K562 (cell line): ENCODE measurements around the gene PDE11A. TPM values are rescaled to one million over a fixed set of nuclear protein-coding genes. Genes with fewer than 3 reads are reported as not detected.

Source experiments
- ARNT ChIP-seq, 2 experiments: fragments of 450-650 bp; IDR thresholded peaks; 2 replicates each; pipeline ENCODE4 v1.6.1; 2016; ENCODE audit warnings: mild to moderate bottlenecking in 1 of 2
- CBX5 ChIP-seq: IDR thresholded peaks from 2 replicates; pipeline ENCODE4 v1.6.1; 2014; ENCODE audit warnings: low read depth, borderline replicate concordance
- CCNT2 ChIP-seq: IDR thresholded peaks from 2 replicates; pipeline ENCODE4 v1.6.1; 2011; ENCODE audit warnings: borderline replicate concordance, low read depth, mild to moderate bottlenecking, moderate library complexity, mixed read lengths, low read length; ENCODE audit not compliant: insufficient read length; ENCODE audit errors: extremely low read depth
- CREM ChIP-seq: IDR thresholded peaks from 2 replicates; pipeline ENCODE4 v1.6.1; 2014; ENCODE audit warnings: antibody characterized with exemption, low read depth
- E2F3 ChIP-seq: fragments of 250-450 bp; sonication (Bioruptor Pico); IDR thresholded peaks from 2 replicates; pipeline ENCODE4 v1.4.0; 2020; ENCODE audit warnings: mild to moderate bottlenecking
- ELK3 ChIP-seq: fragments of 450-650 bp; formaldehyde crosslinking; IDR thresholded peaks from 2 replicates; pipeline ENCODE4 v1.4.0; 2020; ENCODE audit warnings: mild to moderate bottlenecking
- HDAC1 ChIP-seq, 2 experiments: fragments of 450-650 bp; IDR thresholded peaks; 2 replicates each; pipeline ENCODE4 v1.6.1; 2016 to 2017; ENCODE audit warnings: inconsistent platforms in 1 of 2, mild to moderate bottlenecking in 1 of 2, moderate library complexity in 1 of 2
- IFI16 ChIP-seq: fragments of 250-450 bp; sonication (Bioruptor Pico); IDR thresholded peaks from 2 replicates; pipeline ENCODE4 v2.1.2; 2022; ENCODE audit warnings: mild to moderate bottlenecking, inconsistent platforms
- KDM4B ChIP-seq, 2 experiments: fragments of 450-650 bp in 1 of 2; sonication (generic) in 1 of 2; IDR thresholded peaks; 2 replicates each; pipeline ENCODE4 v1.6.1; 2016 to 2017; ENCODE audit warnings: borderline replicate concordance in 2 of 2, antibody characterized with exemption in 1 of 2, low read depth in 1 of 2, mild to moderate bottlenecking in 1 of 2
- MAFF ChIP-seq: IDR thresholded peaks from 2 replicates; pipeline ENCODE4 v1.6.1; 2012; ENCODE audit warnings: low read length, improper control_type of control experiment
- MAFG ChIP-seq: fragments of 450-650 bp; conservative IDR thresholded peaks from 2 replicates; pipeline ENCODE4 v1.6.1; 2016; ENCODE audit warnings: missing genetic modification characterization, missing compliant biosample characterization
- MEIS2 ChIP-seq: fragments of 450-650 bp; IDR thresholded peaks from 2 replicates; pipeline ENCODE4 v1.6.1; 2014; ENCODE audit warnings: mild to moderate bottlenecking; ENCODE audit not compliant: partially characterized antibody
- NR2C1 ChIP-seq, 2 experiments: fragments of 450-650 bp; IDR thresholded peaks; 2 replicates each; pipeline ENCODE4 v1.6.1; 2017; ENCODE audit warnings: mild to moderate bottlenecking in 2 of 2, antibody characterized with exemption in 1 of 2, inconsistent platforms in 1 of 2, missing compliant biosample characterization in 1 of 2, missing genetic modification characterization in 1 of 2
- PYGO2 ChIP-seq: fragments of 450-650 bp; IDR thresholded peaks from 2 replicates; pipeline ENCODE4 v1.6.1; 2016; ENCODE audit warnings: mild to moderate bottlenecking, missing genetic modification characterization, moderate library complexity, missing compliant biosample characterization
- TAL1 ChIP-seq: fragments of 450-650 bp; IDR thresholded peaks from 2 replicates; pipeline ENCODE4 v1.6.1; 2016; ENCODE audit warnings: mild to moderate bottlenecking
- TRIM24 ChIP-seq, 2 experiments: fragments of 450-650 bp; IDR thresholded peaks; 2 replicates each; pipeline ENCODE4 v1.6.1; 2016
- XRCC3 ChIP-seq: fragments of 450-650 bp; IDR thresholded peaks from 2 replicates; pipeline ENCODE4 v1.6.1; 2017; ENCODE audit warnings: mild to moderate bottlenecking, moderate library complexity
- ZFPM2 ChIP-seq: fragments of 250-450 bp; sonication (Bioruptor Pico); IDR thresholded peaks from 2 replicates; pipeline ENCODE4 v1.5.1; 2022; ENCODE audit warnings: mild to moderate bottlenecking
- ZNF174 ChIP-seq: fragments of 250-450 bp; sonication (Bioruptor Pico); IDR thresholded peaks from 2 replicates; pipeline ENCODE4 v1.4.0; 2020; ENCODE audit warnings: mild to moderate bottlenecking
- ZNF24 ChIP-seq: fragments of 450-650 bp; IDR thresholded peaks from 2 replicates; pipeline ENCODE4 v1.6.1; 2016
- ZNF445 ChIP-seq: fragments of 250-450 bp; sonication (Bioruptor Pico); IDR thresholded peaks from 2 replicates; pipeline ENCODE4 v1.4.0; 2020; ENCODE audit warnings: low read depth, mild to moderate bottlenecking, moderate library complexity
- ZNF589 ChIP-seq: fragments of 200-800 bp; sonication (Bioruptor generic); IDR thresholded peaks from 2 replicates; pipeline ENCODE4 v1.6.1; 2016; ENCODE audit warnings: low read depth, missing genetic modification characterization, missing compliant biosample characterization
- ZZZ3 ChIP-seq: fragments of 450-650 bp; IDR thresholded peaks from 2 replicates; pipeline ENCODE4 v1.6.1; 2016; ENCODE audit warnings: antibody characterized with exemption, mild to moderate bottlenecking, moderate library complexity
- polyA plus RNA-seq, 8 experiments: library from polyadenylated mRNA; depleted of rRNA in 4 of 8; stranded (reverse) in 5 of 8; unstranded in 3 of 8; fragments of >200 nt; fragmentation: Nextera tagmentation in 2 of 8; fragmentation: Illumina TruSeq in 1 of 8; extraction: Ambion mirVana in 2 of 8; extraction: Trizol in 1 of 8; gene quantifications; 2 replicates each; pipeline versions ENCODE4 v1.2.1 to v1.2.3, GENCODE V29; 2011 to 2014; ENCODE audit warnings: inconsistent platforms in 1 of 8, missing spikeins in 1 of 8
- total RNA-seq, 7 experiments: library from RNA; depleted of rRNA in 6 of 7; stranded (reverse); fragments of >200 nt in 6 of 7; fragmentation: Illumina TruSeq in 2 of 7; extraction: Trizol in 2 of 7; gene quantifications; 2 replicates each; pipeline versions ENCODE4 v1.2.1 to v1.2.3, GENCODE V29; 2011 to 2021; ENCODE audit warnings: low replicate concordance in 1 of 7
- TF ChIP-seq, protein P1 (sequence below), 2 experiments: IDR thresholded peaks in 1 of 2; conservative IDR thresholded peaks in 1 of 2; 2 replicates each; pipeline ENCODE4 v1.6.1; 2016; ENCODE audit warnings: low read depth in 2 of 2, mild to moderate bottlenecking in 1 of 2, missing compliant biosample characterization in 1 of 2, missing genetic modification characterization in 1 of 2, moderate library complexity in 1 of 2

Gene PDE11A
- total and polyA plus RNA-seq, 9 of the 15 experiments (the other 6 are each of a cell fraction or from before 2014, with no cell fraction given) = 3.2 to 22.1 (median 5.7) TPM

DNA sequence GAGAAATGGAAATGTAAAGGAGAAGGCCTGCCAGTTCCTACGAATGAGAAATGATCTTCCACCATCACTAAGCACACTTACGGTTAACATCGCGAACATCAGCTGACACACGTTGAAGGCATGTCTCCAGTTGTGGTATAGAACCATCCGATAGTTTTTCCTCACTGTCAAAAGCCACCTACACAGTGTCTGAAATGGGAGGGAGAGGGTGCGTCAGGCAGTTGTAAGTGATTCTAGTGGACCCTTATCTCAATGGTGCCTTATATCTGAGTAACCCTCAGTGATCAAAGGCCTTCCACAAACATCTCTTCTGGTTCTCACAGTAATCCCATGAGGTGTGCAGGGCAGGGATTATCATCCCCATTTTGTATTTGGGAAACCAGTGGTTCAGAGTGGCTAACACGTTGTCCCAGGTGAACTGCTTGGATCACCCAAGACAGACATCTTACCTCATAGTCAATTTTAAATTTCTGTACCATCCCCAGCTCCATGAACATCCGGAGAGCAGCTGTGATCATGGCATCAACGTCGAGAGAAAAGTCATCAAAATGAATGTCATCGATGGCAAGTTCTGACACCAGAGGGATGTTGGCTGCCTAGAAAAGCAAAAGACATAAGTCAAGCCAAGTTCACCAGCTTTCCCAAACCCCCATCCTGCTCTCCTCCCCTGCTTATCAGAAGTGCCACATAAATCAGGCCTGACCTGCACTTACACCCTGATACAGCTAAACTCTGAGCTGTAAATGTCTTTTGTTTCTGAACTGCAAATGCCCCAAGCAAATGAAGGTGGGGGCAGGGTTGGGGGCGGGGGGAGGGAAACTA, 344.8 kb downstream of the PDE11A start (continued):
- TF ChIP-seq E2F3 (CRISPR knock-in tag) (peak; percentile 76; the same call in 1 of the 2 replicates), IFI16 (CRISPR knock-in tag) (peak; percentile 27; the same call in 1 of the 2 replicates), ZNF174 (CRISPR knock-in tag) (no peak), ZNF445 (CRISPR knock-in tag) (no peak), PYGO2 (0 out of 2 replicates have a peak, but pooled peaks have one; percentile 52), CCNT2 (peak; percentile 74), XRCC3 (no peak), ELK3 (no peak), ZNF589 (CRISPR knock-in tag) (peak; percentile 67), CBX5 (0 out of 2 replicates have a peak, but pooled peaks have one; percentile 56), TRIM24 (IDR thresholded peaks at IDR 0.05) (peak in 1 of 2 experiments; percentile 51; a peak in 1 of 4 replicates), MAFF (peak; percentile 15; the same call in 1 of the 2 replicates), KDM4B (IDR thresholded peaks at IDR 0.05; ENCODE audit: borderline replicate concordance in 2 of 2, low read depth in 1 of 2) (no peak), CREM (peak; percentile 63), ZNF24 (no peak), ARNT (IDR thresholded peaks at IDR 0.05) (0 out of 4 replicates have a peak, but pooled peaks of 1 of the 2 experiments have one; percentile 10), NR2C1 (IDR thresholded peaks at IDR 0.05) (no peak), NR2C1 (tag; IDR thresholded peaks at IDR 0.05) (peak; percentile 56; the same call in 1 of the 2 replicates), ZFPM2 (CRISPR knock-in tag) (no peak), TAL1 (peak; percentile 39; the same call in 1 of the 2 replicates), HDAC1 (IDR thresholded peaks at IDR 0.05) (peak in 1 of 2 experiments; percentile 48; a peak in 2 of 4 replicates), ZZZ3 (no peak), MEIS2 (peak; percentile 99), MAFG (tag) (peak; percentile 36; the same call in 1 of the 2 replicates)
- TF ChIP-seq, protein P1, sequence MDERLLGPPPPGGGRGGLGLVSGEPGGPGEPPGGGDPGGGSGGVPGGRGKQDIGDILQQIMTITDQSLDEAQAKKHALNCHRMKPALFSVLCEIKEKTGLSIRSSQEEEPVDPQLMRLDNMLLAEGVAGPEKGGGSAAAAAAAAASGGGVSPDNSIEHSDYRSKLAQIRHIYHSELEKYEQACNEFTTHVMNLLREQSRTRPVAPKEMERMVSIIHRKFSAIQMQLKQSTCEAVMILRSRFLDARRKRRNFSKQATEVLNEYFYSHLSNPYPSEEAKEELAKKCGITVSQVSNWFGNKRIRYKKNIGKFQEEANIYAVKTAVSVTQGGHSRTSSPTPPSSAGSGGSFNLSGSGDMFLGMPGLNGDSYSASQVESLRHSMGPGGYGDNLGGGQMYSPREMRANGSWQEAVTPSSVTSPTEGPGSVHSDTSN (CRISPR knock-in tag; IDR thresholded peaks at IDR 0.05; ENCODE audit: low read depth) = no peak
- TF ChIP-seq, protein P1 (tag; conservative IDR thresholded peaks at IDR 0.05; ENCODE audit: low read depth) = peak; percentile 99
